Measurements from ENCODE around the gene AHCYL2.
"Not testable (repeated sequence)": the region's sequence is repeated elsewhere in the genome, so short reads cannot be mapped to it uniquely, and the experiment has no call there.

GRCh38 chr7:129476398-129476797 is 251.6 kb downstream of the AHCYL2 start:
- not testable (repeated sequence) for TF ChIP-seq CTCF (conservative IDR thresholded peaks at IDR 0.05; ENCODE audit: low read length); EZH2phosphoT487 (IDR thresholded peaks at IDR 0.05; ENCODE audit: borderline replicate concordance)

All from Loucy (cell line).